ENCODE measurements around the gene TNFAIP8.
"Not testable (repeated sequence)": the region's sequence is repeated elsewhere in the genome, so short reads cannot be mapped to it uniquely, and the experiment has no call there.

TNFAIP8 gene

GRCh38 chr5:119418606-119419100 is 62.8 kb downstream of the TNFAIP8 start:
- DNase-seq (ENCODE audit: low read depth in 2 of 2), result no peak

- DNase-seq (ENCODE audit: low read depth in 2 of 2), result no peak
Observed at GRCh38 chr5:119420169-119420568, 64.3 kb downstream of the TNFAIP8 start.

- DNase-seq (ENCODE audit: low read depth in 2 of 2), result no peak
Observed at GRCh38 chr5:119426057-119426456, 70.2 kb downstream of the TNFAIP8 start.

GRCh38 chr5:119427060-119427459 is 71.2 kb downstream of the TNFAIP8 start:
- DNase-seq (ENCODE audit: low read depth in 2 of 2), result no peak

- DNase-seq (ENCODE audit: low read depth in 2 of 2), result not testable (repeated sequence)
Observed at GRCh38 chr5:119427596-119427995, 71.8 kb downstream of the TNFAIP8 start.

- DNase-seq (ENCODE audit: low read depth in 2 of 2), result not testable (repeated sequence)
Observed at GRCh38 chr5:119428166-119428565, 72.3 kb downstream of the TNFAIP8 start.

GRCh38 chr5:119428574-119428973 is 72.8 kb downstream of the TNFAIP8 start:
- DNase-seq (ENCODE audit: low read depth in 2 of 2), result not testable (repeated sequence)

- not testable (repeated sequence) for DNase-seq (ENCODE audit: low read depth in 2 of 2)
Observed at GRCh38 chr5:119432674-119433237, 76.9 kb downstream of the TNFAIP8 start.

- peak; percentile 48 to 59 for DNase-seq (ENCODE audit: low read depth in 2 of 2)
Observed at GRCh38 chr5:119435436-119436132, 79.8 kb downstream of the TNFAIP8 start.

- not testable (repeated sequence) for DNase-seq (ENCODE audit: low read depth in 2 of 2)
Observed at GRCh38 chr5:119437785-119438586, 82.2 kb downstream of the TNFAIP8 start.

GRCh38 chr5:119438587-119438917 is 82.7 kb downstream of the TNFAIP8 start:
- DNase-seq (ENCODE audit: low read depth in 2 of 2), result not testable (repeated sequence)

GRCh38 chr5:119439140-119439631 is 83.4 kb downstream of the TNFAIP8 start:
- DNase-seq (ENCODE audit: low read depth in 2 of 2), result no peak

- DNase-seq (ENCODE audit: low read depth in 2 of 2), result not testable (repeated sequence)
Observed at GRCh38 chr5:119439632-119440031, 83.8 kb downstream of the TNFAIP8 start.

- DNase-seq (ENCODE audit: low read depth in 2 of 2), result not testable (repeated sequence)
Observed at GRCh38 chr5:119444643-119445042, 88.8 kb downstream of the TNFAIP8 start.

GRCh38 chr5:119445544-119445943 is 89.7 kb downstream of the TNFAIP8 start:
- no peak for DNase-seq (ENCODE audit: low read depth in 2 of 2)

All from activated CD4-positive, alpha-beta T cell treated with anti-CD3 and anti-CD28 coated beads for 24 hours (primary cell).